Endothelial cell of umbilical vein (primary cell): ENCODE data around the gene APLN. TPM values are rescaled to one million over a fixed set of nuclear protein-coding genes. Genes with fewer than 3 reads are reported as not detected.

Source experiments
- BruUV-seq: library from RNA; stranded (reverse); fragments of 400-500 nt; replicated peaks from 2 replicates; lab custom pipeline; 2021; lab: Mats Ljungman, UMichigan
- CTCF ChIA-PET: fragments of 300-600, 350-600 bp; sonication (Branson Sonifier 250); formaldehyde crosslinking; loops from one replicate; lab custom pipeline; 2021; ENCODE audit warnings: antibody characterized with exemption, inconsistent platforms; lab: Charles Lee
- POLR2A ChIA-PET: fragments of 300-600, 350-600 bp; sonication (Branson Sonifier 250); formaldehyde crosslinking; loops from one replicate; lab custom pipeline; 2021; ENCODE audit warnings: antibody characterized with exemption, inconsistent platforms; lab: Charles Lee
- DNase-seq: peaks from one replicate; pipeline ENCODE4 v3.0.0-alpha.2; 2011; ENCODE audit warnings: low read depth, low spot score
- FAIRE-seq: peaks from 2 replicates; lab custom pipeline; 2011; peaks lifted over from hg19 to GRCh38; lab: Jason Lieb, UNC
- H2AFZ ChIP-seq: 2 replicates; pipeline ENCODE4 v1.6.0; 2012; ENCODE audit warnings: low read depth, low read length, control low read depth, inconsistent platforms
- H3K27ac ChIP-seq: 2 replicates; pipeline ENCODE4 v1.5.1; 2011; ENCODE audit warnings: low read depth, mild to moderate bottlenecking, control low read depth, low read length, moderate library complexity; ENCODE audit not compliant: insufficient read depth
- H3K27me3 ChIP-seq, 2 experiments: 2 replicates each; pipeline versions ENCODE4 v1.6.0 to v1.6.1; 2011; ENCODE audit warnings: low read length in 2 of 2, mixed read lengths in 1 of 2; ENCODE audit not compliant: control insufficient read depth in 2 of 2, insufficient read depth in 2 of 2
- H3K36me3 ChIP-seq, 2 experiments: 2 replicates in 1 of 2; 3 replicates in 1 of 2; pipeline ENCODE4 v1.5.1; 2011; ENCODE audit warnings: low read length in 2 of 2, mild to moderate bottlenecking in 1 of 2, moderate library complexity in 1 of 2; ENCODE audit not compliant: control insufficient read depth in 2 of 2, insufficient read depth in 2 of 2; ENCODE audit errors: extremely low read depth in 1 of 2
- H3K4me1 ChIP-seq: 3 replicates; pipeline ENCODE4 v1.5.1; 2011; ENCODE audit warnings: mild to moderate bottlenecking, low read length; ENCODE audit not compliant: control insufficient read depth, insufficient read depth; ENCODE audit errors: extremely low read depth
- H3K4me2 ChIP-seq: 2 replicates; pipeline ENCODE4 v1.6.1; 2011; ENCODE audit warnings: low read length, control low read depth, mixed read lengths; ENCODE audit not compliant: insufficient read depth
- H3K4me3 ChIP-seq, 3 experiments: fragments of 200-600 bp in 1 of 3; sonication (generic), shearing (Covaris generic) in 1 of 3; replicated peaks in 1 of 3; 2 replicates each; pipeline ENCODE4 v1.5.1; 2011 to 2016; ENCODE audit warnings: control low read depth in 3 of 3, low read length in 3 of 3, mild to moderate bottlenecking in 2 of 3, inconsistent platforms in 1 of 3, low read depth in 1 of 3, moderate library complexity in 1 of 3; ENCODE audit not compliant: insufficient read depth in 1 of 3
- H3K79me2 ChIP-seq: 2 replicates; pipeline ENCODE4 v1.6.0; 2012; ENCODE audit warnings: low read length, inconsistent platforms; ENCODE audit not compliant: control insufficient read depth, insufficient read depth
- H3K9ac ChIP-seq: replicated peaks from 2 replicates; pipeline ENCODE3; 2011; ENCODE audit warnings: low read length, control low read depth; ENCODE audit not compliant: insufficient read depth; ENCODE audit errors: extremely low read depth
- H3K9me1 ChIP-seq: replicated peaks from 3 replicates; pipeline ENCODE4 v1.6.0; 2011; ENCODE audit warnings: mild to moderate bottlenecking, low read length; ENCODE audit not compliant: control insufficient read depth, insufficient read depth; ENCODE audit errors: extremely low read depth
- H3K9me3 ChIP-seq: replicated peaks from 2 replicates; pipeline ENCODE4 v1.5.1; 2012; ENCODE audit warnings: low read length, inconsistent platforms; ENCODE audit not compliant: control insufficient read depth, insufficient read depth
- H4K20me1 ChIP-seq: replicated peaks from 2 replicates; pipeline ENCODE3; 2011; ENCODE audit warnings: mild to moderate bottlenecking, low read length; ENCODE audit not compliant: control insufficient read depth, insufficient read depth; ENCODE audit errors: extremely low read depth
- CTCF ChIP-seq, 2 donors: IDR thresholded peaks; 1 replicate in 1 of 2; 2 replicates in 1 of 2; pipeline ENCODE4 v1.5.1; 2011; ENCODE audit warnings: low read length in 2 of 2, mild to moderate bottlenecking in 2 of 2, moderate library complexity in 2 of 2, control low read depth in 1 of 2, inconsistent platforms in 1 of 2, low read depth in 1 of 2; ENCODE audit not compliant: insufficient read depth in 1 of 2; ENCODE audit errors: extremely low read depth in 1 of 2
- EZH2 ChIP-seq: IDR thresholded peaks from 2 replicates; pipeline ENCODE4 v1.6.1; 2012; ENCODE audit warnings: borderline replicate concordance, low read depth, mild to moderate bottlenecking, moderate library complexity, low read length, inconsistent platforms; ENCODE audit not compliant: severe bottlenecking
- FOS ChIP-seq: IDR thresholded peaks from 2 replicates; pipeline ENCODE4 v1.6.1; 2011; ENCODE audit warnings: mild to moderate bottlenecking, low read length, moderate library complexity, borderline replicate concordance; ENCODE audit not compliant: insufficient read depth
- GATA2 ChIP-seq: IDR thresholded peaks from 2 replicates; pipeline ENCODE4 v1.7.0; 2011; ENCODE audit warnings: low read depth, mild to moderate bottlenecking, moderate library complexity, mixed read lengths, low read length; ENCODE audit not compliant: insufficient read length, insufficient read depth
- JUN ChIP-seq: IDR thresholded peaks from 2 replicates; pipeline ENCODE4 v1.6.1; 2011; ENCODE audit warnings: borderline replicate concordance, low read depth; ENCODE audit not compliant: insufficient read length, insufficient read depth
- MAX ChIP-seq: IDR thresholded peaks from 2 replicates; pipeline ENCODE4 v1.6.1; 2011; ENCODE audit not compliant: insufficient read depth, insufficient read length
- MYC ChIP-seq: IDR thresholded peaks from one replicate; pipeline ENCODE4 v1.6.1; 2011; ENCODE audit warnings: mild to moderate bottlenecking, low read depth, low read length
- POLR2A ChIP-seq: IDR thresholded peaks from 2 replicates; pipeline ENCODE4 v1.6.1; 2012; ENCODE audit warnings: low read depth, mild to moderate bottlenecking, control low read depth, low read length
- POLR2AphosphoS5 ChIP-seq: IDR thresholded peaks from 2 replicates; pipeline ENCODE4 v1.6.1; 2012; ENCODE audit warnings: low read depth, mild to moderate bottlenecking, control low read depth, low read length, moderate library complexity; ENCODE audit not compliant: insufficient read depth
- dilution Hi-C: fragments of 300-500 bp; cut with MboI; formaldehyde crosslinking; loops from one replicate; pipeline ENCODE4 v1.15.0; 2019; ENCODE audit warnings: low sequenced_read_pairs; ENCODE audit not compliant: extremely low pct_ligation_motif_present
- intact Hi-C: fragments of 100-400 bp; cut with micrococcal nuclease; formaldehyde crosslinking; loops from one replicate; pipeline ENCODE4 v1.10.0; 2022
- polyA plus RNA-seq, 4 experiments: library from polyadenylated mRNA; depleted of rRNA in 3 of 4; stranded (reverse) in 3 of 4; unstranded in 1 of 4; fragments of >200 nt; gene quantifications; 2 replicates each; pipeline versions ENCODE4 v1.2.1 to v1.2.3, GENCODE V29; 2011 to 2012; ENCODE audit warnings: missing spikeins in 1 of 4
- total RNA-seq: library from RNA; stranded (reverse); gene quantifications from 2 replicates; pipeline ENCODE4 v1.2.3, GENCODE V29; 2021

Gene APLN
- total and polyA plus RNA-seq, 2 donors (not counting 3 experiments of a cell fraction or from before 2014, with no cell fraction given): 230 to 466 TPM

- H3K4me2 ChIP-seq: no peak overlapping the region
- H2AFZ ChIP-seq: no peak overlapping the region
- dilution Hi-C loops: no loop called here
- intact Hi-C loops: no loop called here
- ChIA-PET POLR2A (no interaction called here), CTCF (no interaction called here)
- no peak overlapping the region for H3K27ac ChIP-seq
- H3K4me3 ChIP-seq: no peak overlapping the region
- DNase-seq (no peak), FAIRE-seq (no peak)
- H3K36me3 ChIP-seq: no peaks in the 10 kb centered on the region
- no peak overlapping the region for H3K9ac ChIP-seq
- no TSS peak for BruUV-seq
- H4K20me1 ChIP-seq: no peaks in the 10 kb centered on the region
- no peaks in the 10 kb centered on the region for H3K9me3 ChIP-seq
- no peaks in the 10 kb centered on the region for H3K27me3 ChIP-seq
- H3K9me1 ChIP-seq: no peaks in the 10 kb centered on the region
- H3K79me2 ChIP-seq: peaks cover 11% of the 10 kb centered on the region
- TF ChIP-seq JUN: no peak
- TF ChIP-seq GATA2: no peak
- TF ChIP-seq MAX: no peak
- TF ChIP-seq EZH2: no peak
- no peak for TF ChIP-seq POLR2AphosphoS5
- no peak for TF ChIP-seq POLR2A
- no peak for TF ChIP-seq CTCF (IDR thresholded peaks at IDR 0.05; ENCODE audit: extremely low read depth in 1 of 2, insufficient read depth in 1 of 2, low read depth in 1 of 2, low read length in 2 of 2)
- TF ChIP-seq FOS: no peak
- TF ChIP-seq MYC: no peak
- H3K4me1 ChIP-seq: peaks cover 21% of the 10 kb centered on the region
These were observed 3.7 kb upstream of the APLN start for GRCh38 chrX:129658429-129658828.
